Urinary bladder (tissue), 4 donors: ENCODE results near the gene HSPA12A. TPM values are rescaled to one million over a fixed set of nuclear protein-coding genes. Genes with fewer than 3 reads are reported as not detected.

Source experiments
- DNase-seq: peaks from one replicate; pipeline ENCODE4 v3.0.0-alpha.2; 2015; ENCODE audit errors: extremely low spot score
- H3K27ac ChIP-seq: one replicate; pipeline ENCODE4 v1.5.1; 2013; ENCODE audit warnings: low read depth, mild to moderate bottlenecking, moderate library complexity
- H3K36me3 ChIP-seq: one replicate; pipeline ENCODE4 v1.6.1; 2013; ENCODE audit warnings: mild to moderate bottlenecking, moderate library complexity; ENCODE audit not compliant: insufficient read depth
- H3K4me1 ChIP-seq: one replicate; pipeline ENCODE4 v1.6.1; 2013; ENCODE audit warnings: mild to moderate bottlenecking, moderate library complexity; ENCODE audit not compliant: insufficient read depth
- H3K4me3 ChIP-seq: one replicate; pipeline ENCODE4 v1.5.1; 2013; ENCODE audit warnings: low read depth, low read length
- WGBS: extraction: QIAGEN DNeasy Blood & Tissue Kit; methylation state at CpG from one replicate; pipeline ENCODE4 v1.1.7; 2013; 5-methylcytosine and 5-hydroxymethylcytosine counted together
- polyA plus RNA-seq: library from polyadenylated mRNA; stranded (reverse); fragments of 200-250 nt; gene quantifications from one replicate; pipeline ENCODE4 v1.2.3, GENCODE V29; 2013
- total RNA-seq: library from RNA; depleted of rRNA; stranded (reverse); fragments of >200 nt; gene quantifications from one replicate; pipeline ENCODE4 v1.2.3, GENCODE V29; 2014
- donor health status: healthy with polysubstance abuse.
- donor health status: healthy.

HSPA12A gene
- total and polyA plus RNA-seq, 2 donors, result 9.1 to 24.4 TPM

DNA sequence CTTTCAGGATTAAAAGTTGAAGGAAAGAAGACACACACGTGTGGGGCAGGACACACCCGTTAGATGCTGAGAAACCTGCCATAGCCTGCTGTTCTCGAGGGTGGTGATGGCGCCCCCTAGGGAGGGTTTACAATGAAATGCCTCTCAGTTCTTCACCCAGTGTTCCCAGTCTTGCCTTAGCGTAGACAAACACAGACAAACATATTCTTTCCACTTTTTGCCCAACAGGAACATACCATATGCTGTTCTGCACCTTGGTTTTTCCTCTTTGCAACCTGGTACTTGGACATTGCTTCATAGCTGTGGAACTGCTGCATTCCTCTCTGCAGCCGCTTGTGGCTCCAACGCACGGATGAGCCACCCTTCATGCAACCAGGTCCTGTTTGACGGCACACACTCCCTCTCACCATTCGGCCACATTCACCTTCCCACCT lies 23.3 kb upstream of the HSPA12A start:
- no peak for DNase-seq
- 70% methylated on average over 10 of the region's 10 CpGs for WGBS
- Histone ChIP-seq H3K4me1 (no peaks in the 10 kb centered on the region), H3K4me3 (no peak overlapping the region), H3K36me3 (no peaks in the 10 kb centered on the region), H3K27ac (no peak overlapping the region)

DNA sequence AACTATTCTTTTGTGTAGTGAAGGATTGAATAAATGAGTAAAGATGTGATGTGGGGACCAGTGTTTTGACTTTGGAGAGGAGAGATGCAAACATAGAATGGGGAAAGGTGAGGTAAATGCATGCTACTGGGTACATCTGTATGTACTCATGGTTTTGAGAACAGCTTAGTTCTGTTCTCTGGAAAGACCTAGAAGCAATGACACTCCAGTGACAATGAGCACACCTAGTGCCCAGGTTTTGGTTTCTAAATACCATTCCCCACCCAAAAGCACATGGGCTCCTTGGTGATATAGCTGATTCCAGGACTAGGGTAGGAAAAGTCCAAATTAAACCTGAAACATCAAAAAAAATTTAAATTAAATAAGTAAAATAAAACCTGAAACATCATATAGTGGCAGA lies 22.6 kb upstream of the HSPA12A start:
- no peaks in the 10 kb centered on the region for H3K4me1 ChIP-seq
- H3K4me3 ChIP-seq, result no peak overlapping the region
- no peaks in the 10 kb centered on the region for H3K36me3 ChIP-seq
- H3K27ac ChIP-seq, result no peak overlapping the region
- DNase-seq, result no peak

DNA sequence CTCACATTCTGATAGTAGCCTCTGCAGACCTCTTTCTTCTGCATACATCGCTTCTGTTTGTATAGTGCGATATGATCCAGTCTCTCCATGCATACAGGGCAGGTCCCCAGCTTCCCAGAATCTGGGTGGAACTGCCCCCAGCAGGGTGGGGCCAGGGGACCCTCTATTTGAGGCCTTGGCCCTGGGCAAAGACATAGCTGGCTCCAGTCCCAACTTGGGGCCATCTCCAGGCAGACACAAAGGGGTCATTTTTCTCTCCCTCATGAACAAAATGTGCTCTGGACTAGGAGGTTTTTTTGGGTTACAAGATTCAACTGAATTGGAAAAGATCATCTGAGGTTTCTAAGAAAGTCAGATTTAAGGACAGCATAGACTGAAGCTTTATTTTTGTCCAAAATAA lies 21.1 kb upstream of the HSPA12A start:
- DNase-seq, result no peak
- Histone ChIP-seq H3K27ac (no peak overlapping the region), H3K4me1 (no peaks in the 10 kb centered on the region), H3K4me3 (no peak overlapping the region), H3K36me3 (no peaks in the 10 kb centered on the region)
- WGBS, result 90% methylated on average over 2 of the region's 2 CpGs

DNA sequence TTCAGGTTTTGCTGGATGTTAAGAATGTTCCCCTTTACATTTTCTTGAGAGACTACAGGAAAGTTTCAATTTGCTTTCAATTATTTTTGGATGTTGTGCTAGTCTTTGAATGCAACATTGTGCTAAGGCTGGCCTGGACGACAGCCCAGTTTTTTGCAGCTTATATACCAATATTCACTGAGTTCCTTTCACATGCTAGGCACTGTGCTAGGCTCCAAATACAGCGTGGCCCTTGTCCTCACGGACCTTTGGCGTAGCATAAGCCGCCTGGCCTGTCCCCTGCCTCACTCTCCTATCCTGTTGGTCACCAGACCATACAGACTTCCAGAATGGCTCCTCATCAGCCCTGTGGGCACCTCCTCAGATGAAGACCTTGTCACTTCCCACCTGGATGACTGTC lies 19.5 kb upstream of the HSPA12A start:
- no peaks in the 10 kb centered on the region for H3K4me1 ChIP-seq
- no peaks in the 10 kb centered on the region for H3K36me3 ChIP-seq
- WGBS, result 75% methylated on average over 5 of the region's 5 CpGs
- no peak for DNase-seq
- H3K4me3 ChIP-seq, result no peak overlapping the region
- H3K27ac ChIP-seq, result no peak overlapping the region

DNA sequence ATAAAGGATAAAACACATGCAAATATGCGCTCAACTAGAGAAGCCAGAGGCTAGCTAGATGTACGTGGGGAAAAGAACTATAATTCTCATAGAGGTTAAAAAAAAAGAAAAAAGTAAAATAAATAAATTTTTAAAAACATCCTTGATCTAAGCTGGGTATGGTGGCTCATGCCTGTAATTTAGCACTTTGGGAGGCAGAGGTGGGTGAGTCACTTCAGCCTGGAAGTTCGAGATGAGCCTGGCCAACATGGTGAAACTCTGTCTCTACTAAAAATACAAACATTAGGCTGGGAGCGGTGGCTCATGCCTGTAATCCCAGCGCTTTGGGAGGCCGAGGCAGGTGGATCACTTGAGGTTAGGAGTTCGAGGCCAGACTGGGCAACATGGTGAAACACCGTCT lies 18.6 kb upstream of the HSPA12A start:
- 82% methylated on average over 8 of the region's 8 CpGs for WGBS
- no peak overlapping the region for H3K27ac ChIP-seq
- H3K36me3 ChIP-seq, result no peaks in the 10 kb centered on the region
- no peaks in the 10 kb centered on the region for H3K4me1 ChIP-seq
- H3K4me3 ChIP-seq, result no peak overlapping the region
- no peak for DNase-seq

DNA sequence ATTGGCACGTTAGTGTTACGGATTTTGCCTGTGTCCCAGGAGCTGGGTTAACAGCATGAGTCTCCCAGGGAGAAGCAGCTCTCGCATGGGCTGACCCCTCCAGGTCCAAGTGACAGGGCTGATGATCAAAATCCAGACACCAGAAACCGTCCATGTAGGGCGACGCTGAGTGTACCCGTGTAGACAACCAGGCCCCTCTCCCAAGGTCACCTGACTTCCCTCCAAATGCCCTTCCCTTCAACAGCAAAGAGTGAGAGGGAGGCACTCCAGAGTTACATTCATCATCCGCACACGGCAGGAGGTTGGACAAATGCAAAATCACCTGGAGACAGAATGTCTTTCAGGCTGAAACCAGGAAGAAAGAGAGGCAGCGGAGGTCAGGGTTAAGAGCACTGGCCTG lies 14.9 kb upstream of the HSPA12A start:
- no peak overlapping the region for H3K27ac ChIP-seq
- no peaks in the 10 kb centered on the region for H3K4me1 ChIP-seq
- DNase-seq, result no peak
- no peaks in the 10 kb centered on the region for H3K36me3 ChIP-seq
- H3K4me3 ChIP-seq, result no peak overlapping the region
- WGBS, result 87% methylated on average over 10 of the region's 10 CpGs

DNA sequence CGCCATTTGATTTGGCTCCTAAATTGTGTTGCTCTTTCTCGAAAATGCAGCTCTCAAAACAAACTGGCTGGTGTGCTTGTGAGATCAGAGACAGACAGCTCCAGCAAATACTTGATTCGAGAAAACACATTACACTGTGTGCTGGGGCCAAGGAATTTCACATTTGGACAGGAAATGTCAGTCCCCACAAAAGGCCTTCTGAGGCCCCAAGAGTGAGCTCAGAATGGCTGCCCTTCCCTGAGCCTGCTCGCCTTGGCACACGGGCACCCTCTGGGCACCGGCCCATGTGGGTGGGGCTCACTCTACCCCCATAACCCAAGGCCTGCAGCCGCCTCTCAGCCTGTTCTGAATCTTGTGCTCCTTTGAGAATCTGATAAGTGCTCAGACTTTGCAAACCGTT lies 13.9 kb upstream of the HSPA12A start:
- DNase-seq, result no peak
- WGBS, result 29% methylated on average over 8 of the region's 8 CpGs
- no peaks in the 10 kb centered on the region for H3K4me1 ChIP-seq
- no peaks in the 10 kb centered on the region for H3K36me3 ChIP-seq
- H3K4me3 ChIP-seq, result no peak overlapping the region
- no peak overlapping the region for H3K27ac ChIP-seq

DNA sequence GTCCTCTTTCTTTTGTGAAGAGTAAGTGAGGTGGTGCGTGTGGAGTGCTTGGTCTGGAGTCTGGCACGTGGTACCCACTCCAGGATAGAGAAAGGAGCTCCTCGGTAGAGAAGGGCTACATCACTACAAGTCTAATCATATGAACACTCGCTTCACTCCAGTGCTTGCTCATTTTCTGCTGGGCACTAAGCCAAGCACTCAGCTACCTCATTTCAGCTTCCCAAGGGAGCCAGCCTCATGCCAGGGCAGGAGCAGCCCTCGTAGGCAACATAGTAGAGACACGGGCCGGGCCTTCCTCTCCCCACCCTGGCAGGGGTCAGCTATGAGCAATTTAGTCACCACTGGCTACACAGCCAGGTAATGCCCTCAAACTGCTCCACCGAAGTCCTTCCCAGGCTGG lies 11.4 kb upstream of the HSPA12A start:
- H3K27ac ChIP-seq, result no peak overlapping the region
- H3K36me3 ChIP-seq, result no peaks in the 10 kb centered on the region
- no peak for DNase-seq
- WGBS, result 80% methylated on average over 8 of the region's 8 CpGs
- no peak overlapping the region for H3K4me3 ChIP-seq
- H3K4me1 ChIP-seq, result no peaks in the 10 kb centered on the region

DNA sequence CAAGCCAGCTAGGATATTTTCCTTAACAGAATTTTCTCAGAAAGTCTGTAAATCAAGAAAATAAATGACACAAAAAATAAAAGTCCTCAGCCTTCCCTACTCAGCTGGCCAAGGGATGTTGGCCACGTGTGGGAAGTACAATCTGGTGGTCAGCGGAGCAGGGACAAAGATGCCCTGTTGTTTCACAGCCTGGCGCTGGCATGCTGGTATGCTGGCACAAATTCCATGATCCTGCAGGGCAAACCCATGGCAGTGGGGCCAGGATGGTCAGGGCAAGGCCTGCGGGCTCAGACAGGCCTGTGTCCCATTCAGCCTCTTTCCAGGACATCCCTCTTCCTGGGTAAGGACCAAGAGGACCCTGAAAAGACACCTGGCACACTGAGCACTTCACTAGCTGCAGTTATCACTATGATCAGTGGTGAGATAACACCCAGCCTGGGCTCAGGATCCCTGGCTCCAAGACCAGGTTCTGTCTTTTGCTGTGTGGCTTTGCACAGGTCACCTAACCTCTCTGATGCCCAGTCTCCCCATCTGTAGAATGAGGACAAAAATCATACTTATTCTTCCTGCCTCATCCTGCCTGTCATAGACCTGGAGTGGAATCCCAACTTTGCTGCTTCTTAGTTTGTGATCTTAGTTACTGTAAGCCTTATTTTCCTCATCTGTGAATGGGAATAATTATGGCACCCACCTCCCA lies 10.8 kb upstream of the HSPA12A start:
- WGBS, result 86% methylated on average over 4 of the region's 4 CpGs
- no peak for DNase-seq
- no peaks in the 10 kb centered on the region for H3K36me3 ChIP-seq
- H3K4me3 ChIP-seq, result no peak overlapping the region
- no peak overlapping the region for H3K27ac ChIP-seq
- H3K4me1 ChIP-seq, result no peaks in the 10 kb centered on the region

DNA sequence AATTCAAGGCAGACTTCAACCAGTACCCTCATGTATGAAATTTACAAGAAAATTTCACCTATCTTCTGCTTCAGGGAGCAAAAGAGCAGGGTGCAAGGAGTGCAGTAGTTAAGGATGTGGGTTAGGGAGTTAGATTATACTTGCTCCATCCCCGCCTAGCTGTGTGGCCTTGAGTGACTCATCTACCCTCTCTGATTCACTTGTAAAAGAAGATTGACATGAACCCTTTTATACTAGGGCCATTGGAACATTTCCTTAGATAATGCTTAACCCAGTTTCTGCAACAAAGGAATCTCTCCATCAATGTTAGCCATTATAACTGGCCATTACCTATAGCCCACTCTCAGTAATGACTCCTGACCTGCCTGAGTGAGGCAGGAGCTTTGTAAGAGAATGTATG lies 10.2 kb upstream of the HSPA12A start:
- no peak for DNase-seq
- H3K36me3 ChIP-seq, result no peaks in the 10 kb centered on the region
- H3K27ac ChIP-seq, result no peak overlapping the region
- H3K4me1 ChIP-seq, result no peaks in the 10 kb centered on the region
- WGBS, result 89% methylated on average over 1 of the region's 1 CpG
- H3K4me3 ChIP-seq, result no peak overlapping the region

DNA sequence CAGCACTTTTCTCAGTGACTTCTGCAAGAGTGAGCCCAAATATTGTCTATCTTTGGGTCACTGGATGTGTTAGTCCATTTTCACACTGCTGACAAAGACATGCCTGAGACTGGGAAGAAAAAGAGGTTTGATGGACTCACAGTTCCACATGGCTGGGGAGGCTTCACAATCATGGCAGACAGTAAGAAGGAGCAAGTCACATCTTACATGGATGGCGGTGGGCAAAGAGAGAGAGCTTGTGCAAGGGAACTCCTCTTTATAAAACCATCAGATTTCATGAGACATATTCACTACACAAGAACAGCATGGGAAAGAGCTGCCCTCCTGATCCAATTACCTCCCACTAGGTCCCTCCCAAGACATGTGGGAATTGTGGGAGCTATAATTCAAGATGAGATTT lies 6.1 kb upstream of the HSPA12A start:
- no peak overlapping the region for H3K4me3 ChIP-seq
- H3K36me3 ChIP-seq, result no peaks in the 10 kb centered on the region
- H3K27ac ChIP-seq, result no peak overlapping the region
- no peak for DNase-seq
- 98% methylated on average over 1 of the region's 1 CpG for WGBS
- H3K4me1 ChIP-seq, result no peaks in the 10 kb centered on the region

DNA sequence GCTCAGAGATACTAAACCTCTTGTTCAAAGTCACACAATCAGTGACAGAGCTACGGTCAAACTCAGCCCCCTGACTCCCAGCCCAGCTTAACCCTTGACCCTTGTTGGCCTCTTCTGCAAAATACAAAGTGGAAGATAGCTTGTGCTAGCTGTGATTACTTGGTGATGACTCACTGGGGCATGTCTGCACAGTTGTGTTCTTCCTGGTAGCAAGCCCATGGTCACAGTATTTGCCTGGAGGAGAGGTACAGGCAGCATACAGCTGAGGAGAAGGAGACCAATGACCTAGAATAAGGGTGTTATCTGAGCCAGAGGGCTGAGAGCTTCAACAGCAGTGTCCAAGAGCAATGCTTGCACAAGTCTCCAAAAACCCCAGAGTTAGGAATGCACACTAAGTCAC lies 5.7 kb upstream of the HSPA12A start:
- no peaks in the 10 kb centered on the region for H3K4me1 ChIP-seq
- DNase-seq, result no peak
- no peaks in the 10 kb centered on the region for H3K36me3 ChIP-seq
- WGBS, result 61% methylated on average over 1 of the region's 1 CpG
- H3K4me3 ChIP-seq, result no peak overlapping the region
- no peak overlapping the region for H3K27ac ChIP-seq

DNA sequence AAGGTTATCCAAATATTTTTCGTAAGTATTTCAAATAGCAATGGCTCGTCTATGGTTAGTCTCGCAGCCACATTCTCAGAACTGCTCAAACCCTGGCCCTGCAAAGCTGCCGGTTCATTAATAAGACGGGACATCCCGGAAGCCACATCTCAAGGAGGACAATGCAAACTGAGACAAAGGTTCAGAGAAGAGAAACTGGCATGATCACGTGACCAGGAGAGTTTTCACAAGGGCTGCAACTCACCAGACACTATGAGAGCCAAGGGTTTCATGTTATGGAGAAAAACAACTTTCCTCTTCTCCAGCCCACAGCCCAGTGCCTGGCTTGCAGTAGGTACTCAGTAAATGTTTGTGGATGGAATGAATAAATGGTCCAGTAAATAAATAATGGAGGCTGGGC lies 5.0 kb upstream of the HSPA12A start:
- no peak overlapping the region for H3K27ac ChIP-seq
- WGBS, result 65% methylated on average over 7 of the region's 7 CpGs
- no peaks in the 10 kb centered on the region for H3K4me1 ChIP-seq
- no peaks in the 10 kb centered on the region for H3K36me3 ChIP-seq
- H3K4me3 ChIP-seq, result no peak overlapping the region
- DNase-seq, result no peak

DNA sequence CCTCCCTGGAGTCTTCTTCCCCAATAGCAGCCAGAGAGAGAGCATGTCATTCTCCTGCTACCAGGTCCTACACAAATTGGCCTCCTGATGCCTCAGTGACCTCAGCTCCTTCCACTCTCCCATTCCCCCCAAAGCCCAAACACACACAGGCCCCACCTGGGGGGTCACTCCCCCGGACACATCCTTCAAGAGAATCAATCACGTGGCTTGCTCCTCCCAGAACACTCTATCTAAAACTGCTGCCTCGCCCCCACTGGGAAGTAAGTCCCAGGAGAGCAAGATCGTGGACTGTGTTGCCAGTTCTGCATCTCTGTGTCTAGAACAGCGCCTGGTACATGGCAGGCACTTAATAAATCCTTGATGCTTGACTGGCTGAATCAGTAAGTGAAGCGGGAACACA lies 2.5 kb upstream of the HSPA12A start:
- H3K36me3 ChIP-seq, result no peaks in the 10 kb centered on the region
- H3K27ac ChIP-seq, result no peak overlapping the region
- WGBS, result 87% methylated on average over 6 of the region's 6 CpGs
- no peak overlapping the region for H3K4me3 ChIP-seq
- DNase-seq, result no peak
- H3K4me1 ChIP-seq, result no peaks in the 10 kb centered on the region

DNA sequence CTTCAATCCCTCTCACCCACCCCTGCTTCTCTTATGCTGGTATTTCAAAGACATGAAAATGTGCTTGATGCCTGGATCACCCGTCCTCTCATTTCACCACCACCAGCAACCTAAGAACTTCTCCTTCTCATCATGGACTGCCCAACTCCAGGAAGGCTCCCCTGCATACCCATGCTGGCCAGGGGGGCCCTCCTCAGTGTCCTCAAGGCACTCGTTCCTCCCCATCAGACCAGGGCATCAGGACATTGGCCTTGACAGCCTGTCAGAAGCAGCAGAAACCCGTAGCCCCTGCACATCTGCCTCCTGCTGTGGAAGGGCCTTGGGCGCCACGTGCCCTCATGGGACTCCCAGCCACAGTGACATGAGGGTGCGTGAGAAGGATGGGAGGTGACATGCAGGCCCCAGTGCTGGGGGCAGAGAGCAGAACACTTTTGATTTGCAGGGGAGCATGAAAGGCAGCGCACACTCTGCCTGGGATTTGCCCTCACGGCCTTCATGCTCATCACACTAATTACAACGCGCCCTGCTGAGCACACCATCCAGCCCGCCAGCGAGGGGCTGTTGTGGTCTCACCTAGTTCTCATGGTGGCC lies 1.9 kb upstream of the HSPA12A start:
- no peak for DNase-seq
- 92% methylated on average over 12 of the region's 12 CpGs for WGBS
- Histone ChIP-seq H3K4me1 (no peaks in the 10 kb centered on the region), H3K4me3 (no peak overlapping the region), H3K27ac (no peak overlapping the region), H3K36me3 (no peaks in the 10 kb centered on the region)
